HT1080 (cell line): Measurements from ENCODE around the gene LUZP2. TPM values are rescaled to one million over a fixed set of nuclear protein-coding genes. Genes with fewer than 3 reads are reported as not detected.

Experiments
- DNase-seq: peaks from one replicate; pipeline ENCODE4 v3.0.0-alpha.2; 2015; ENCODE audit warnings: low read depth
- polyA plus RNA-seq, 2 experiments: library from polyadenylated mRNA; depleted of rRNA; stranded (reverse); fragments of >200 nt; gene quantifications; 2 replicates each; pipeline ENCODE4 v1.2.3, GENCODE V29; 2015
- total RNA-seq: library from RNA; depleted of rRNA; stranded (reverse); fragments of >200 nt; shearing (Covaris generic); gene quantifications from 2 replicates; pipeline ENCODE4 v1.2.3, GENCODE V29; 2014; rRNA removed

LUZP2 gene
- 0.06 and 0.07 TPM in 2 replicates for total RNA-seq
- 0.12 and 1.0 TPM in 2 replicates for polyA plus RNA-seq (2015; cell fraction: cytosol; rRNA removed)
- 0.18 TPM in 1 of 2 replicates, not detected in the other for polyA plus RNA-seq (2015; cell fraction: nucleus; rRNA removed)

GRCh38 chr11:24496736-24497725, at the start of gene LUZP2:
TSS of gene LUZP2 (plus strand) at chr11:24497053.
- DNase-seq, result peak; percentile 41

- DNase-seq, result no peak
Observed at GRCh38 chr11:24453129-24453718, 43.6 kb upstream of the LUZP2 start.

GRCh38 chr11:24457985-24458384, 38.9 kb upstream of the LUZP2 start:
- DNase-seq, result no peak

GRCh38 chr11:24470431-24470830, 26.4 kb upstream of the LUZP2 start:
- DNase-seq, result no peak

GRCh38 chr11:24471084-24471483, 25.8 kb upstream of the LUZP2 start:
- DNase-seq, result no peak

- no peak for DNase-seq
Observed at GRCh38 chr11:24478718-24479117, 18.1 kb upstream of the LUZP2 start.

- no peak for DNase-seq
Observed at GRCh38 chr11:24489477-24489876, 7.4 kb upstream of the LUZP2 start.

GRCh38 chr11:24496386-24496735, 492 bp upstream of the LUZP2 start:
- no peak for DNase-seq

- no peak for DNase-seq
Observed at GRCh38 chr11:24497831-24498230, 978 bp downstream of the LUZP2 start.

- no peak for DNase-seq
Observed at GRCh38 chr11:24502425-24502824, 5.6 kb downstream of the LUZP2 start.

GRCh38 chr11:24509114-24509513, 12.3 kb downstream of the LUZP2 start:
- no peak for DNase-seq

GRCh38 chr11:24511511-24511910, 14.7 kb downstream of the LUZP2 start:
- no peak for DNase-seq

GRCh38 chr11:24513479-24514218, 16.8 kb downstream of the LUZP2 start:
- DNase-seq, result no peak

GRCh38 chr11:24514219-24514594, 17.4 kb downstream of the LUZP2 start:
- DNase-seq, result no peak

- no peak for DNase-seq
Observed at GRCh38 chr11:24515632-24516031, 18.8 kb downstream of the LUZP2 start.

- DNase-seq, result no peak
Observed at GRCh38 chr11:24516638-24517037, 19.8 kb downstream of the LUZP2 start.

- no peak for DNase-seq
Observed at GRCh38 chr11:24521601-24522000, 24.7 kb downstream of the LUZP2 start.

- DNase-seq, result no peak
Observed at GRCh38 chr11:24524156-24524555, 27.3 kb downstream of the LUZP2 start.

- DNase-seq, result no peak
Observed at GRCh38 chr11:24531528-24531927, 34.7 kb downstream of the LUZP2 start.

GRCh38 chr11:24543771-24544170, 46.9 kb downstream of the LUZP2 start:
- peak; percentile 3 for DNase-seq

- no peak for DNase-seq
Observed at GRCh38 chr11:24556693-24557092, 59.8 kb downstream of the LUZP2 start.

GRCh38 chr11:24559315-24559714, 62.5 kb downstream of the LUZP2 start:
- DNase-seq, result no peak
